SK-N-SH (cell line): ENCODE measurements around the gene CLEC4E. TPM values are rescaled to one million over a fixed set of nuclear protein-coding genes. Genes with fewer than 3 reads are reported as not detected.

Source experiments
- CTCF ChIA-PET: fragments of 300-600, 350-600 bp; formaldehyde crosslinking; extraction: SDS; loops from one replicate; lab custom pipeline; 2021; lab: Yijun Ruan, JAX
- POLR2A ChIA-PET: fragments of 350-600 bp; sonication (Branson Sonifier 250); formaldehyde crosslinking; extraction: SDS; loops from one replicate; lab custom pipeline; 2020; ENCODE audit warnings: antibody characterized with exemption, inconsistent platforms; lab: Yijun Ruan, JAX
- DNase-seq: peaks from one replicate; pipeline ENCODE4 v3.0.0; 2012
- H2AFZ ChIP-seq: fragments of 200-600 bp; sonication (generic); 2 replicates; pipeline ENCODE4 v1.8.1; 2016; ENCODE audit warnings: antibody characterized with exemption, mild to moderate bottlenecking, low read depth
- H3F3A ChIP-seq: fragments of 200-600 bp; sonication (generic); replicated peaks from 2 replicates; pipeline ENCODE3; 2016; ENCODE audit warnings: antibody characterized with exemption, mild to moderate bottlenecking; ENCODE audit not compliant: insufficient read depth
- H3K27ac ChIP-seq, 2 experiments: fragments of 200-500 bp in 1 of 2; fragments of 200-600 bp in 1 of 2; sonication (Bioruptor generic) in 1 of 2; sonication (generic), shearing (Covaris generic) in 1 of 2; 2 replicates each; pipeline versions ENCODE4 v1.5.1 to v1.6.1; 2014 to 2016; ENCODE audit warnings: low read depth in 2 of 2, inconsistent platforms in 1 of 2, low read length in 1 of 2, mild to moderate bottlenecking in 1 of 2, mixed read lengths in 1 of 2
- H3K27me3 ChIP-seq: fragments of 200-600 bp; sonication (generic), shearing (Covaris generic); 2 replicates; pipeline ENCODE4 v1.6.1; 2016; ENCODE audit warnings: mixed run types; ENCODE audit not compliant: insufficient read depth
- H3K36me3 ChIP-seq, 2 experiments: fragments of 200-500 bp in 1 of 2; fragments of 200-600 bp in 1 of 2; sonication (Bioruptor generic) in 1 of 2; sonication (generic) in 1 of 2; replicated peaks in 1 of 2; 2 replicates each; pipeline versions ENCODE3 to v1.5.1; 2014 to 2016; ENCODE audit warnings: low read length in 1 of 2, mild to moderate bottlenecking in 1 of 2; ENCODE audit not compliant: insufficient read depth in 2 of 2, control insufficient read depth in 1 of 2
- H3K4me1 ChIP-seq, 2 experiments: fragments of 200-500 bp in 1 of 2; fragments of 200-600 bp in 1 of 2; sonication (Bioruptor generic) in 1 of 2; sonication (generic), shearing (Covaris generic) in 1 of 2; 2 replicates each; pipeline versions ENCODE4 v1.5.1 to v1.6.1; 2014 to 2016; ENCODE audit warnings: low read depth in 1 of 2, low read length in 1 of 2, mixed run types in 1 of 2; ENCODE audit not compliant: insufficient read depth in 2 of 2, control insufficient read depth in 1 of 2
- H3K4me2 ChIP-seq: fragments of 200-600 bp; sonication (generic), shearing (Covaris generic); 2 replicates; pipeline ENCODE4 v1.6.1; 2017; ENCODE audit warnings: mixed run types
- H3K4me3 ChIP-seq, 2 experiments: fragments of 200-500 bp in 1 of 2; fragments of 200-600 bp in 1 of 2; sonication (Bioruptor generic) in 1 of 2; sonication (generic), shearing (Covaris generic) in 1 of 2; 2 replicates each; pipeline versions ENCODE4 v1.5.1 to v1.8.1; 2014 to 2016; ENCODE audit warnings: low read depth in 2 of 2, inconsistent platforms in 1 of 2, low read length in 1 of 2, mild to moderate bottlenecking in 1 of 2, mixed read lengths in 1 of 2, moderate library complexity in 1 of 2
- H3K79me2 ChIP-seq: fragments of 200-600 bp; sonication (generic); 2 replicates; pipeline ENCODE4 v1.8.1; 2017; ENCODE audit warnings: mild to moderate bottlenecking; ENCODE audit not compliant: insufficient read depth
- H3K9ac ChIP-seq: fragments of 200-600 bp; sonication (generic); 2 replicates; pipeline ENCODE4 v1.6.1; 2017; ENCODE audit warnings: mixed run types
- H3K9me2 ChIP-seq: fragments of 200-600 bp; sonication (generic); 2 replicates; pipeline ENCODE4 v1.6.1; 2017; ENCODE audit warnings: mixed run types
- H3K9me3 ChIP-seq: fragments of 200-600 bp; sonication (generic); 2 replicates; pipeline ENCODE4 v1.6.1; 2017; ENCODE audit warnings: mixed run types, mild to moderate bottlenecking, moderate library complexity
- H4K20me1 ChIP-seq: fragments of 200-600 bp; sonication (generic); 2 replicates; pipeline ENCODE4 v1.6.1; 2017; ENCODE audit warnings: mild to moderate bottlenecking, mixed run types; ENCODE audit not compliant: insufficient read depth
- CHD2 ChIP-seq: fragments of 150-350 bp; IDR thresholded peaks from 2 replicates; pipeline ENCODE4 v1.6.1; 2018; ENCODE audit warnings: low read length; ENCODE audit not compliant: partially characterized antibody
- ELF1 ChIP-seq: IDR thresholded peaks from 2 replicates; pipeline ENCODE4 v1.4.0; 2012
- FOSL2 ChIP-seq: IDR thresholded peaks from 2 replicates; pipeline ENCODE4 v1.4.0; 2012; ENCODE audit warnings: low read depth, mild to moderate bottlenecking, moderate library complexity, borderline replicate concordance
- FOXJ3 ChIP-seq: sonication (generic); formaldehyde crosslinking; IDR thresholded peaks from 2 replicates; pipeline ENCODE4 v1.5.1; 2020; ENCODE audit warnings: mild to moderate bottlenecking, missing genetic modification reagents
- GABPA ChIP-seq: IDR thresholded peaks from 2 replicates; pipeline ENCODE4 v1.4.0; 2012; ENCODE audit warnings: low read depth, mild to moderate bottlenecking
- GATA2 ChIP-seq: sonication (generic); formaldehyde crosslinking; IDR thresholded peaks from 2 replicates; pipeline ENCODE4 v1.5.0; 2020; ENCODE audit warnings: mild to moderate bottlenecking, missing genetic modification reagents
- JUND ChIP-seq: IDR thresholded peaks from 2 replicates; pipeline ENCODE4 v1.4.0; 2012
- MEF2A ChIP-seq: IDR thresholded peaks from 2 replicates; pipeline ENCODE4 v1.4.0; 2012; ENCODE audit warnings: low read depth, borderline replicate concordance
- NFIC ChIP-seq: IDR thresholded peaks from 2 replicates; pipeline ENCODE4 v1.4.0; 2012; ENCODE audit warnings: borderline replicate concordance
- RAD21 ChIP-seq: IDR thresholded peaks from 2 replicates; pipeline ENCODE4 v1.6.1; 2012; ENCODE audit warnings: mild to moderate bottlenecking, low read length
- SMC3 ChIP-seq: IDR thresholded peaks from 2 replicates; pipeline ENCODE4 v1.6.1; 2012; ENCODE audit warnings: low read depth, low read length, improper control_type of control experiment
- TAF1 ChIP-seq: IDR thresholded peaks from 2 replicates; pipeline ENCODE4 v1.6.1; 2012; ENCODE audit warnings: low read depth, mild to moderate bottlenecking, low read length, moderate library complexity, borderline replicate concordance
- TCF12 ChIP-seq: IDR thresholded peaks from 2 replicates; pipeline ENCODE4 v1.4.0; 2012
- YY1 ChIP-seq: IDR thresholded peaks from 2 replicates; pipeline ENCODE4 v1.4.0; 2012; ENCODE audit warnings: low read depth, mild to moderate bottlenecking
- WGBS: methylation state at CpG from one replicate; pipeline ENCODE4 v1.1.6; 2017; ENCODE audit warnings: low lambda C conversion rate; 5-methylcytosine and 5-hydroxymethylcytosine counted together
- polyA plus RNA-seq, 3 experiments: library from polyadenylated mRNA; depleted of rRNA; stranded (reverse); fragments of >200 nt; gene quantifications; 2 replicates each; pipeline ENCODE4 v1.2.3, GENCODE V29; 2012
- TF ChIP-seq, protein P1 (sequence below): IDR thresholded peaks from 2 replicates; pipeline ENCODE4 v1.4.0; 2012; ENCODE audit warnings: low read depth
- TF ChIP-seq, protein P2 (sequence below): fragments of 150-350 bp; IDR thresholded peaks from 2 replicates; pipeline ENCODE4 v1.6.1; 2016; ENCODE audit warnings: mild to moderate bottlenecking, low read depth, low read length
- TF ChIP-seq, protein P3 (sequence below): fragments of 200-600 bp; sonication (generic); IDR thresholded peaks from 2 replicates; pipeline ENCODE4 v1.6.1; 2017; ENCODE audit warnings: antibody characterized with exemption, mild to moderate bottlenecking, moderate library complexity
- TF ChIP-seq, protein P4 (sequence below): IDR thresholded peaks from 2 replicates; pipeline ENCODE4 v1.4.0; 2012; ENCODE audit warnings: low read depth, borderline replicate concordance
- TF ChIP-seq, protein P5 (sequence below): fragments of 150-350 bp; IDR thresholded peaks from 2 replicates; pipeline ENCODE4 v1.6.1; 2017; ENCODE audit warnings: antibody characterized with exemption, low read length, low read depth, borderline replicate concordance
- TF ChIP-seq, protein P6 (sequence below): IDR thresholded peaks from 2 replicates; pipeline ENCODE4; 2012

CLEC4E gene
- polyA plus RNA-seq, 1 of the 3 experiments (the other 2 are of a cell fraction) = not detected

DNA sequence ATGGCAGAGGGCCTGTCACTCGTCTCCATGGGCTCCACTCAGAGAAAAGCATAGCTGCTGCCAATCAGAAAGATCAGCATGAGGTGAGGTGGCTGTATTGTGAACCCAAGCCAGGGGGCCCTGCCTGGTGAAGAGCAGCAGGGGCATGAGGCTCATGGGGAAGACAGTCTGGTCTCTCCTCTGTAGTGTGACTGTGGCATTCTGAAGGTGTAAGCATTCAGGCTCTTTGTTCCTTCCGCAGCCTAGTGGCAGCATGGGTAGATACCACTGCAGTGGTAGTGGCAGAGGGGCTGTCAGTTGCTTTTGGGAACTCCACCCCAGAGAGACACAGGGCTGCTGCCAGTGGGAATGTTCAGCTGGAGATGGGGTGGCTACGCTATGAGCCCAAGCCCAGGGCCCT, 32.5 kb downstream of the CLEC4E start:
- no peak overlapping the region for H3K27ac ChIP-seq
- H3K4me2 ChIP-seq = no peak overlapping the region
- H4K20me1 ChIP-seq = no peaks in the 10 kb centered on the region
- no peak overlapping the region for H3K9ac ChIP-seq
- H3F3A ChIP-seq = no peaks in the 10 kb centered on the region
- H3K4me3 ChIP-seq = no peak overlapping the region
- 7% methylated on average over 2 of the region's 3 CpGs for WGBS
- peaks cover 7% of the 10 kb centered on the region; the same call in 1 of the 2 replicates for H3K27me3 ChIP-seq
- H3K9me2 ChIP-seq = no peaks in the 10 kb centered on the region
- CTCF ChIA-PET = no interaction called here
- DNase-seq = no peak
- H3K9me3 ChIP-seq = no peaks in the 10 kb centered on the region
- H3K4me1 ChIP-seq = no peaks in the 10 kb centered on the region
- TF ChIP-seq, protein P1, sequence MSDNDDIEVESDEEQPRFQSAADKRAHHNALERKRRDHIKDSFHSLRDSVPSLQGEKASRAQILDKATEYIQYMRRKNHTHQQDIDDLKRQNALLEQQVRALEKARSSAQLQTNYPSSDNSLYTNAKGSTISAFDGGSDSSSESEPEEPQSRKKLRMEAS = no peak
- TF ChIP-seq NFIC = no peak
- no peak for TF ChIP-seq FOXJ3 (CRISPR knock-in tag)
- no peak for TF ChIP-seq FOSL2
- TF ChIP-seq, protein P2, sequence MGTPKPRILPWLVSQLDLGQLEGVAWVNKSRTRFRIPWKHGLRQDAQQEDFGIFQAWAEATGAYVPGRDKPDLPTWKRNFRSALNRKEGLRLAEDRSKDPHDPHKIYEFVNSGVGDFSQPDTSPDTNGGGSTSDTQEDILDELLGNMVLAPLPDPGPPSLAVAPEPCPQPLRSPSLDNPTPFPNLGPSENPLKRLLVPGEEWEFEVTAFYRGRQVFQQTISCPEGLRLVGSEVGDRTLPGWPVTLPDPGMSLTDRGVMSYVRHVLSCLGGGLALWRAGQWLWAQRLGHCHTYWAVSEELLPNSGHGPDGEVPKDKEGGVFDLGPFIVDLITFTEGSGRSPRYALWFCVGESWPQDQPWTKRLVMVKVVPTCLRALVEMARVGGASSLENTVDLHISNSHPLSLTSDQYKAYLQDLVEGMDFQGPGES = no peak
- TF ChIP-seq TCF12 = no peak
- TF ChIP-seq GATA2 = no peak
- no peak for TF ChIP-seq JUND
- no peak for TF ChIP-seq RAD21
- TF ChIP-seq MEF2A = no peak
- TF ChIP-seq, protein P3, sequence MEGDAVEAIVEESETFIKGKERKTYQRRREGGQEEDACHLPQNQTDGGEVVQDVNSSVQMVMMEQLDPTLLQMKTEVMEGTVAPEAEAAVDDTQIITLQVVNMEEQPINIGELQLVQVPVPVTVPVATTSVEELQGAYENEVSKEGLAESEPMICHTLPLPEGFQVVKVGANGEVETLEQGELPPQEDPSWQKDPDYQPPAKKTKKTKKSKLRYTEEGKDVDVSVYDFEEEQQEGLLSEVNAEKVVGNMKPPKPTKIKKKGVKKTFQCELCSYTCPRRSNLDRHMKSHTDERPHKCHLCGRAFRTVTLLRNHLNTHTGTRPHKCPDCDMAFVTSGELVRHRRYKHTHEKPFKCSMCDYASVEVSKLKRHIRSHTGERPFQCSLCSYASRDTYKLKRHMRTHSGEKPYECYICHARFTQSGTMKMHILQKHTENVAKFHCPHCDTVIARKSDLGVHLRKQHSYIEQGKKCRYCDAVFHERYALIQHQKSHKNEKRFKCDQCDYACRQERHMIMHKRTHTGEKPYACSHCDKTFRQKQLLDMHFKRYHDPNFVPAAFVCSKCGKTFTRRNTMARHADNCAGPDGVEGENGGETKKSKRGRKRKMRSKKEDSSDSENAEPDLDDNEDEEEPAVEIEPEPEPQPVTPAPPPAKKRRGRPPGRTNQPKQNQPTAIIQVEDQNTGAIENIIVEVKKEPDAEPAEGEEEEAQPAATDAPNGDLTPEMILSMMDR = no peak
- TF ChIP-seq, protein P4, sequence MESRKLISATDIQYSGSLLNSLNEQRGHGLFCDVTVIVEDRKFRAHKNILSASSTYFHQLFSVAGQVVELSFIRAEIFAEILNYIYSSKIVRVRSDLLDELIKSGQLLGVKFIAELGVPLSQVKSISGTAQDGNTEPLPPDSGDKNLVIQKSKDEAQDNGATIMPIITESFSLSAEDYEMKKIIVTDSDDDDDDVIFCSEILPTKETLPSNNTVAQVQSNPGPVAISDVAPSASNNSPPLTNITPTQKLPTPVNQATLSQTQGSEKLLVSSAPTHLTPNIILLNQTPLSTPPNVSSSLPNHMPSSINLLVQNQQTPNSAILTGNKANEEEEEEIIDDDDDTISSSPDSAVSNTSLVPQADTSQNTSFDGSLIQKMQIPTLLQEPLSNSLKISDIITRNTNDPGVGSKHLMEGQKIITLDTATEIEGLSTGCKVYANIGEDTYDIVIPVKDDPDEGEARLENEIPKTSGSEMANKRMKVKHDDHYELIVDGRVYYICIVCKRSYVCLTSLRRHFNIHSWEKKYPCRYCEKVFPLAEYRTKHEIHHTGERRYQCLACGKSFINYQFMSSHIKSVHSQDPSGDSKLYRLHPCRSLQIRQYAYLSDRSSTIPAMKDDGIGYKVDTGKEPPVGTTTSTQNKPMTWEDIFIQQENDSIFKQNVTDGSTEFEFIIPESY = no peak
- TF ChIP-seq CHD2 = no peak
- no peaks in the 10 kb centered on the region for H3K36me3 ChIP-seq
- POLR2A ChIA-PET = no interaction called here
- no peak overlapping the region for H2AFZ ChIP-seq
- no peaks in the 10 kb centered on the region for H3K79me2 ChIP-seq

DNA sequence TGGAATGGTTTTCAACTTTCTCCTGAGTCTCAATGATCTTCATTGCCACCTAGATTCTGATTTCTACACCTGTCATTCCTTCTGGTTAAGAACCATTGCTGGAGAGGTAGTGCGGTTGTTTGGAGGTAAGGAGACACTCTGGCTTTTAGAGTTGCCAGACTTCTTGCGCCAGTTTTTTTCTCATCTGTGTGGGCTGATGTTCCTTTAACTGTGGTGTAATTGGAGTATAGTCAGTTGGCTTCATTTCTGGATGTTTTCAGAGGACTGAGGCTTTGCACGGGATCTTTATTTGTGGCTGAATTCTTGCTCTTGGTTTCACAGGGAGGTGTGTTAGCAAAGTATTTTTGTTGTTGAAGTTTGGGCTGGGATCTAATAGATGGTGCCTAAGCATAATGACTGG, 33.1 kb downstream of the CLEC4E start:
- Histone ChIP-seq H3K9ac (no peak overlapping the region), H3K4me1 (no peaks in the 10 kb centered on the region), H3K9me2 (no peaks in the 10 kb centered on the region), H3K4me2 (no peak overlapping the region), H4K20me1 (no peaks in the 10 kb centered on the region), H3K4me3 (no peak overlapping the region), H3K9me3 (no peaks in the 10 kb centered on the region), H3F3A (no peaks in the 10 kb centered on the region), H2AFZ (no peak overlapping the region), H3K27me3 (peaks cover 7% of the 10 kb centered on the region; the same call in 1 of the 2 replicates), H3K27ac (no peak overlapping the region), H3K79me2 (no peaks in the 10 kb centered on the region), H3K36me3 (no peaks in the 10 kb centered on the region)
- POLR2A ChIA-PET = no interaction called here
- DNase-seq = no peak
- CTCF ChIA-PET = no interaction called here
- WGBS = 11% methylated on average over 3 of the region's 3 CpGs
- TF ChIP-seq SMC3 (no peak), TAF1 (no peak), GABPA (no peak), FOXJ3 (CRISPR knock-in tag) (no peak), YY1 (no peak), ELF1 (no peak)
- TF ChIP-seq, protein P4 = no peak
- TF ChIP-seq, protein P5, sequence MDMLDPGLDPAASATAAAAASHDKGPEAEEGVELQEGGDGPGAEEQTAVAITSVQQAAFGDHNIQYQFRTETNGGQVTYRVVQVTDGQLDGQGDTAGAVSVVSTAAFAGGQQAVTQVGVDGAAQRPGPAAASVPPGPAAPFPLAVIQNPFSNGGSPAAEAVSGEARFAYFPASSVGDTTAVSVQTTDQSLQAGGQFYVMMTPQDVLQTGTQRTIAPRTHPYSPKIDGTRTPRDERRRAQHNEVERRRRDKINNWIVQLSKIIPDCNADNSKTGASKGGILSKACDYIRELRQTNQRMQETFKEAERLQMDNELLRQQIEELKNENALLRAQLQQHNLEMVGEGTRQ = no peak
- TF ChIP-seq, protein P6, sequence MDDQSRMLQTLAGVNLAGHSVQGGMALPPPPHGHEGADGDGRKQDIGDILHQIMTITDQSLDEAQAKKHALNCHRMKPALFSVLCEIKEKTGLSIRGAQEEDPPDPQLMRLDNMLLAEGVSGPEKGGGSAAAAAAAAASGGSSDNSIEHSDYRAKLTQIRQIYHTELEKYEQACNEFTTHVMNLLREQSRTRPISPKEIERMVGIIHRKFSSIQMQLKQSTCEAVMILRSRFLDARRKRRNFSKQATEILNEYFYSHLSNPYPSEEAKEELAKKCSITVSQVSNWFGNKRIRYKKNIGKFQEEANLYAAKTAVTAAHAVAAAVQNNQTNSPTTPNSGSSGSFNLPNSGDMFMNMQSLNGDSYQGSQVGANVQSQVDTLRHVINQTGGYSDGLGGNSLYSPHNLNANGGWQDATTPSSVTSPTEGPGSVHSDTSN = no peak
